ENCODE results near the gene HDAC4. TPM values are rescaled to one million over a fixed set of nuclear protein-coding genes. Genes with fewer than 3 reads are reported as not detected.

Gene HDAC4
- polyA plus RNA-seq, 1 donor (not counting 4 experiments of a cell fraction or from before 2014, with no cell fraction given): 2.9 TPM

- TF ChIP-seq, protein P1, sequence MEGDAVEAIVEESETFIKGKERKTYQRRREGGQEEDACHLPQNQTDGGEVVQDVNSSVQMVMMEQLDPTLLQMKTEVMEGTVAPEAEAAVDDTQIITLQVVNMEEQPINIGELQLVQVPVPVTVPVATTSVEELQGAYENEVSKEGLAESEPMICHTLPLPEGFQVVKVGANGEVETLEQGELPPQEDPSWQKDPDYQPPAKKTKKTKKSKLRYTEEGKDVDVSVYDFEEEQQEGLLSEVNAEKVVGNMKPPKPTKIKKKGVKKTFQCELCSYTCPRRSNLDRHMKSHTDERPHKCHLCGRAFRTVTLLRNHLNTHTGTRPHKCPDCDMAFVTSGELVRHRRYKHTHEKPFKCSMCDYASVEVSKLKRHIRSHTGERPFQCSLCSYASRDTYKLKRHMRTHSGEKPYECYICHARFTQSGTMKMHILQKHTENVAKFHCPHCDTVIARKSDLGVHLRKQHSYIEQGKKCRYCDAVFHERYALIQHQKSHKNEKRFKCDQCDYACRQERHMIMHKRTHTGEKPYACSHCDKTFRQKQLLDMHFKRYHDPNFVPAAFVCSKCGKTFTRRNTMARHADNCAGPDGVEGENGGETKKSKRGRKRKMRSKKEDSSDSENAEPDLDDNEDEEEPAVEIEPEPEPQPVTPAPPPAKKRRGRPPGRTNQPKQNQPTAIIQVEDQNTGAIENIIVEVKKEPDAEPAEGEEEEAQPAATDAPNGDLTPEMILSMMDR (optimal IDR thresholded peaks at IDR 0.05 in 1 of 3, IDR thresholded peaks at IDR 0.05 in 1 of 3, conservative IDR thresholded peaks at IDR 0.05 in 1 of 3; ENCODE audit: extremely low read depth in 1 of 3, insufficient read depth in 2 of 3, low read length in 3 of 3): no peak
- TF ChIP-seq EZH2 (IDR thresholded peaks at IDR 0.05; ENCODE audit: low read length): no peak
Measured at GRCh38 chr2:239073745-239074530, 326.9 kb downstream of the HDAC4 start.

GRCh38 chr2:239073270-239073669 lies 327.6 kb downstream of the HDAC4 start:
- dilution Hi-C loops (cut with MboI; ENCODE audit: extremely low pct_ligation_motif_present, low sequenced_read_pairs): no loop called here
- FAIRE-seq: no peak
- no peaks in the 10 kb centered on the region for H3K79me2 ChIP-seq (ENCODE audit: control insufficient read depth, insufficient read depth, low read length)

More at GRCh38 chr2:239073745-239074530, 326.9 kb downstream of the HDAC4 start:
- DNase-seq (ENCODE audit: low read depth, low spot score) (no peak), FAIRE-seq (no peak)
- H3K9ac ChIP-seq (ENCODE audit: control insufficient read depth, extremely low read depth, insufficient read depth, low read length): no peak overlapping the region
- H3K4me1 ChIP-seq (ENCODE audit: control insufficient read depth, extremely low read depth, insufficient read depth, low read length): no peaks in the 10 kb centered on the region
- H3K36me3 ChIP-seq (ENCODE audit: control insufficient read depth in 2 of 2, extremely low read depth in 1 of 2, insufficient read depth in 2 of 2, low read length in 2 of 2): peaks cover 0 to 1% of the 10 kb centered on the region in 2 experiments
- H4K20me1 ChIP-seq (ENCODE audit: control insufficient read depth, extremely low read depth, insufficient read depth, low read length): no peaks in the 10 kb centered on the region
- no peak overlapping the region for H3K27ac ChIP-seq (ENCODE audit: control insufficient read depth, insufficient read depth, low read length)
- no peak overlapping the region for H3K4me2 ChIP-seq (ENCODE audit: control insufficient read depth, extremely low read depth, insufficient read depth, low read depth, low read length)
- H3K27me3 ChIP-seq (ENCODE audit: control insufficient read depth, extremely low read depth, insufficient read depth, low read length): no peaks in the 10 kb centered on the region
- dilution Hi-C loops (cut with MboI; ENCODE audit: extremely low pct_ligation_motif_present, low sequenced_read_pairs): no loop called here
- no peaks in the 10 kb centered on the region for H3K79me2 ChIP-seq (ENCODE audit: control insufficient read depth, insufficient read depth, low read length)
- no peak overlapping the region for H3K4me3 ChIP-seq (ENCODE audit: control insufficient read depth in 2 of 3, extremely low read depth in 1 of 3, insufficient read depth in 2 of 3, low read depth in 1 of 3, low read length in 3 of 3)
- H2AFZ ChIP-seq (ENCODE audit: control insufficient read depth, low read length): no peak overlapping the region
- no peaks in the 10 kb centered on the region for H3K9me1 ChIP-seq (ENCODE audit: control insufficient read depth, extremely low read depth, insufficient read depth, low read length)
- no peaks in the 10 kb centered on the region for H3K9me3 ChIP-seq (ENCODE audit: control insufficient read depth, low read depth, low read length)

More at GRCh38 chr2:239073270-239073669, 327.6 kb downstream of the HDAC4 start:
- Histone ChIP-seq H3K4me1 (ENCODE audit: control insufficient read depth, extremely low read depth, insufficient read depth, low read length) (no peaks in the 10 kb centered on the region), H3K27me3 (ENCODE audit: control insufficient read depth, extremely low read depth, insufficient read depth, low read length) (no peaks in the 10 kb centered on the region), H4K20me1 (ENCODE audit: control insufficient read depth, extremely low read depth, insufficient read depth, low read length) (no peaks in the 10 kb centered on the region), H3K36me3 (ENCODE audit: control insufficient read depth in 2 of 2, extremely low read depth in 1 of 2, insufficient read depth in 2 of 2, low read length in 2 of 2) (peaks cover 0 to 1% of the 10 kb centered on the region in 2 experiments), H3K9ac (ENCODE audit: control insufficient read depth, extremely low read depth, insufficient read depth, low read length) (no peak overlapping the region), H2AFZ (ENCODE audit: control insufficient read depth, low read length) (no peak overlapping the region), H3K9me3 (ENCODE audit: control insufficient read depth, low read depth, low read length) (no peaks in the 10 kb centered on the region), H3K9me1 (ENCODE audit: control insufficient read depth, extremely low read depth, insufficient read depth, low read length) (no peaks in the 10 kb centered on the region), H3K4me3 (ENCODE audit: control insufficient read depth in 2 of 3, extremely low read depth in 1 of 3, insufficient read depth in 2 of 3, low read depth in 1 of 3, low read length in 3 of 3) (no peak overlapping the region), H3K4me2 (ENCODE audit: control insufficient read depth, extremely low read depth, insufficient read depth, low read depth, low read length) (no peak overlapping the region), H3K27ac (ENCODE audit: control insufficient read depth, insufficient read depth, low read length) (no peak overlapping the region)
- DNase-seq (ENCODE audit: low read depth, low spot score): no peak
- no peak for TF ChIP-seq EZH2 (IDR thresholded peaks at IDR 0.05; ENCODE audit: low read length)
- TF ChIP-seq, protein P1 (optimal IDR thresholded peaks at IDR 0.05 in 1 of 3, IDR thresholded peaks at IDR 0.05 in 1 of 3, conservative IDR thresholded peaks at IDR 0.05 in 1 of 3; ENCODE audit: extremely low read depth in 1 of 3, insufficient read depth in 2 of 3, low read length in 3 of 3): no peak
